ENCODE measurements around the gene TMEM167B.

TMEM167B gene

GRCh38 chr1:109075531-109076490 is 14.8 kb upstream of the TMEM167B start, which contains the start of gene TAF13:
TSS of gene TAF13 (minus strand) at chr1:109076003. CDS start at chr1:109075947, 56 bp downstream.
- TF ChIP-seq CTCF (IDR thresholded peaks at IDR 0.05), result no peak
- Mint-ChIP-seq H3K27ac (peak within 1 kb of the TSS; percentile 99), H3K36me3 (ENCODE audit: low read depth) (peaks cover 43% of the 10 kb centered on the region), H3K4me1 (peaks cover 22% of the 10 kb centered on the region), H3K27me3 (ENCODE audit: low read depth, poor library complexity) (peaks cover 13% of the 10 kb centered on the region), H3K9me3 (peaks cover 12% of the 10 kb centered on the region), H3K4me3 (peak within 1 kb of the TSS; percentile 100)
- DNase-seq, result peak; percentile 90

DNA sequence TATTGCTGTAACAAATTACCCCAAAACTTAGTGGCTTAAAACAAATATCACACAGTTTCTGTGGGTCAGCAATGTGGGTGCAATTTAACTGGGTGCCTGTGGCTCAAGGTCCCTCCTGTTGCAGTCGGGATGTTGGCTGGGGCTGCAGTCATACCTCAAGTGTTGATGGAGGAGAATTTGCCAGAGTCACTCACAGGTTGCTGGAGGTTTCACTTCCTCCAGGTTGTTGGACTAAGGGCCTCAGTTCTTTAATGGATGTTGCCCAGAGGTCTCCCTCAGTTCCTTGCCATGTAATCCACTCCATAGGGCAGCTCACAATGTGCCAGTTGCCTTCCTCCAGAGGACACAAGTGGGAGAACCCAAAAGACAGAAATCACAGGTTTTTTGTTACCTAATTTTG is 12.2 kb upstream of the TMEM167B start:
- Mint-ChIP-seq H3K27me3 (ENCODE audit: low read depth, poor library complexity) (peaks cover 13% of the 10 kb centered on the region), H3K27ac (no peak overlapping the region), H3K9me3 (peaks cover 12% of the 10 kb centered on the region), H3K36me3 (ENCODE audit: low read depth) (peaks cover 28% of the 10 kb centered on the region), H3K4me3 (no peak overlapping the region), H3K4me1 (peaks cover 22% of the 10 kb centered on the region)
- TF ChIP-seq CTCF (IDR thresholded peaks at IDR 0.05), result no peak
- no peak for DNase-seq

- H3K36me3 Mint-ChIP-seq (ENCODE audit: low read depth), result peaks cover 21% of the 10 kb centered on the region
- TF ChIP-seq CTCF (IDR thresholded peaks at IDR 0.05), result no peak
- peaks cover 12% of the 10 kb centered on the region for H3K9me3 Mint-ChIP-seq
- peaks cover 13% of the 10 kb centered on the region for H3K27me3 Mint-ChIP-seq (ENCODE audit: low read depth, poor library complexity)
- no peak for DNase-seq
- no peak overlapping the region for H3K27ac Mint-ChIP-seq
- H3K4me3 Mint-ChIP-seq, result no peak overlapping the region
- H3K4me1 Mint-ChIP-seq, result peaks cover 20% of the 10 kb centered on the region
Measured at GRCh38 chr1:109079240-109079622, 11.3 kb upstream of the TMEM167B start.

DNA sequence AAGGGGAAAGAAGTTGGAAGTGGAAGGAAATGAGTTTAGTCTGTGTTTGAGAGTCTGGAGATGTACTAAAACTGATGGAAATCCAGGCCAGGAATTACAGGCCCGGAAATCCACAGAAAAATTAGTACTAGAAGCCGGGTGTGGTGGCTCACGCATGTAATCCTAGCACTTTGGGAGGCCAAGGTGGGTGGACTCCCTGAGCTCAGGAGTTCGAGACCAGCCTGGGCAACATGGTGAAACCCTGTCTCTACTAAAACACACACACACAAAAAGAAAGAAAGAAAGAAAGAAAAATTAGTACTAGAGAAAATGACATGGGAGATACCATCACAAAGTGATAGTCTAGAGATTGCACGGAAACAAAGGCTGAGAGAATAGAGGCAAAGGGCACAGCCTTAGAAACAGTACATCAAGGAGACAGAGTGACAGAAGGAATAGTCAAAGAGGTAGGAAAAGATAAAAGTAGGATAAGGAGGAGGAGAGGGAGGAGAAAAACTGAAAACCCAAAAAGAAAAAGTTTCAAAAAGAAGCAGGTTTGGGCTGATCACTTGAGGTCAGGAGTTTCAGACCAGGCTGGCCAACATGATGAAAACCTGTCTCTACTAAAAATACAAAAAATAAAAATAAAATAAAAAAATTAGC is 10.0 kb upstream of the TMEM167B start:
- Mint-ChIP-seq H3K27me3 (ENCODE audit: low read depth, poor library complexity) (peaks cover 13% of the 10 kb centered on the region), H3K9me3 (peaks cover 10% of the 10 kb centered on the region), H3K4me3 (no peak overlapping the region), H3K36me3 (ENCODE audit: low read depth) (peaks cover 11% of the 10 kb centered on the region), H3K4me1 (peaks cover 7% of the 10 kb centered on the region), H3K27ac (no peak overlapping the region)
- DNase-seq, result no peak
- no peak for TF ChIP-seq CTCF (IDR thresholded peaks at IDR 0.05)

- H3K27me3 Mint-ChIP-seq (ENCODE audit: low read depth, poor library complexity), result peaks cover 9% of the 10 kb centered on the region
- H3K4me3 Mint-ChIP-seq, result no peak overlapping the region
- no peak for DNase-seq
- H3K27ac Mint-ChIP-seq, result peak overlapping the region; percentile 41
- peaks cover 3% of the 10 kb centered on the region for H3K9me3 Mint-ChIP-seq
- TF ChIP-seq CTCF (IDR thresholded peaks at IDR 0.05), result no peak
- H3K4me1 Mint-ChIP-seq, result no peaks in the 10 kb centered on the region
- H3K36me3 Mint-ChIP-seq (ENCODE audit: low read depth), result peaks cover 8% of the 10 kb centered on the region
Measured at GRCh38 chr1:109083501-109083900, 7.1 kb upstream of the TMEM167B start.

Measured in nephron progenitor cell (in vitro differentiated cells).